ENCODE results near the gene RNF217.
"Not testable (repeated sequence)": the region's sequence is repeated elsewhere in the genome, so short reads cannot be mapped to it uniquely, and the experiment has no call there.

Gene RNF217, protein sequence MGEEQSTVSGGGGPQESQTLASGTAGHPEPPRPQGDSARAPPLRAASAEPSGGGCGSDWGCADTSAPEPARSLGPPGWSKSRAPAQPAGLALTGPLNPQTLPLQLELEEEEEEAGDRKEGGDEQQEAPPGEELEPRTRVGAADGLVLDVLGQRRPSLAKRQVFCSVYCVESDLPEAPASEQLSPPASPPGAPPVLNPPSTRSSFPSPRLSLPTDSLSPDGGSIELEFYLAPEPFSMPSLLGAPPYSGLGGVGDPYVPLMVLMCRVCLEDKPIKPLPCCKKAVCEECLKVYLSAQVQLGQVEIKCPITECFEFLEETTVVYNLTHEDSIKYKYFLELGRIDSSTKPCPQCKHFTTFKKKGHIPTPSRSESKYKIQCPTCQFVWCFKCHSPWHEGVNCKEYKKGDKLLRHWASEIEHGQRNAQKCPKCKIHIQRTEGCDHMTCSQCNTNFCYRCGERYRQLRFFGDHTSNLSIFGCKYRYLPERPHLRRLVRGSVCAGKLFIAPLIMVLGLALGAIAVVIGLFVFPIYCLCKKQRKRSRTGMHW

GRCh38 chr6:124961777-124962638, at the start of gene RNF217:
RNF217 (plus strand) TSS chr6:124962437; CDS start chr6:124962545, 108 bp downstream.
- no peak for DNase-seq (ENCODE audit: low read depth in 2 of 2, low spot score in 1 of 2)

- DNase-seq (ENCODE audit: low read depth in 2 of 2, low spot score in 1 of 2) = no peak
Observed at GRCh38 chr6:124913056-124913455, 49.2 kb upstream of the RNF217 start.

- DNase-seq (ENCODE audit: low read depth in 2 of 2, low spot score in 1 of 2) = no peak
Observed at GRCh38 chr6:124917769-124918168, 44.5 kb upstream of the RNF217 start.

- not testable (repeated sequence) for DNase-seq (ENCODE audit: low read depth in 2 of 2, low spot score in 1 of 2)
Observed at GRCh38 chr6:124919703-124920102, 42.5 kb upstream of the RNF217 start.

- no peak for DNase-seq (ENCODE audit: low read depth in 2 of 2, low spot score in 1 of 2)
Observed at GRCh38 chr6:124924333-124924759, 37.9 kb upstream of the RNF217 start.

DNA sequence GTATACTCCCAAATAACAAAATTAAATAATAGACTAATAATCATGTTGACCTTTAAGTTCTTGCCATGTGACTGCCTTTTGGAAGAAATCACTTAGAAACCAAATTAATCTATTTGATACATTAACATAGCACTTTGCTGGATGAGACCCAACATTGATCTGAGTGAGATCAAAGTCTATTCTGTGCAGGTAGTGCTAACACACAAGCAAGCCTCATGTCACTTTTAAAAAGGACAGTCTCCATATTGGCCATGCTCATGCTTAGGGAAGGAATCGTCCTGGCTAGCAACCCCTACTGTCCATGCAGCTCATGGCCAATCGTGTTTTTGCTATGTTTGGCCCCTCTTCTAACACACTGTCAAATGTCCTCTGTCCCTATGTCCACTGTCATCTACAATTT, 35.8 kb upstream of the RNF217 start:
- DNase-seq (ENCODE audit: low read depth in 2 of 2, low spot score in 1 of 2) = no peak

GRCh38 chr6:124927806-124928205, 34.4 kb upstream of the RNF217 start:
- DNase-seq (ENCODE audit: low read depth in 2 of 2, low spot score in 1 of 2) = no peak

DNA sequence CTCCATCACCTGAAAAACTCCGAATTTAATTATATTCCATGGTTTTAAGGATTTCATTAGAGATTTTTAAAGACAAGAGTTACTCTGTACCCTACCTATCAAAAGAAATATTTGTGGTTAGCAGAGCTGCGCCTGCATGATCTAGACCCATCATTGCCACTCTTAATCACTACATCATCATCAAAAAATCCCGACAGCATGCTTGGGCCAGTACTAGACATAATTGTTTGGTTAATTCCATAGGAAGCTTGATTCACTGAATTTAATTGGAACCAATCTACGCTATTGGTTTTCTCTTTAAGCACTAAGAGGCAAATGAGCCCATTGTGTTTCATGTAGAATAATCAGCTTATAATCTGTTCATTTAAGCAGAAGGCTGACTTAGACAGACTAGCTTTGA, 33.4 kb upstream of the RNF217 start:
- no peak for DNase-seq (ENCODE audit: low read depth in 2 of 2, low spot score in 1 of 2)

GRCh38 chr6:124937645-124938044, 24.6 kb upstream of the RNF217 start:
- DNase-seq (ENCODE audit: low read depth in 2 of 2, low spot score in 1 of 2) = no peak

DNA sequence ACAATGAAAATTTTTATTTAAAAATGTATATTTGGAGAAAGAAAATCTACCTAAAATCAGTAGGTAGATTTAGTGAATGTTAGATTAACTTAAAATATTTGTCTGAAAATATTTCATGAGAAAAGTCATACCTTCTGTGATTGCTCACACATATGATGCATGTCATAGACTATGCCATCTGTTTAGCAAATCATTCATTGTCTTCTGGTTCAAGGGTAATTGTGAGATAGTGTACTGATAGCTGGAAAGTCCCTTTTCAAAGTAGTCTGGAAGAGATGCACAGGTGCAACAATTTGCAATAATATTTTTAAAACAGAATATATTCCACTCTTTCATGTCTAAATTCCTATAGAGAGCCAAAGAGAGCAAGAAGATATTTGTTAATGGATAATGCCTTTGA, 21.0 kb upstream of the RNF217 start:
- DNase-seq (ENCODE audit: low read depth in 2 of 2, low spot score in 1 of 2) = no peak

DNA sequence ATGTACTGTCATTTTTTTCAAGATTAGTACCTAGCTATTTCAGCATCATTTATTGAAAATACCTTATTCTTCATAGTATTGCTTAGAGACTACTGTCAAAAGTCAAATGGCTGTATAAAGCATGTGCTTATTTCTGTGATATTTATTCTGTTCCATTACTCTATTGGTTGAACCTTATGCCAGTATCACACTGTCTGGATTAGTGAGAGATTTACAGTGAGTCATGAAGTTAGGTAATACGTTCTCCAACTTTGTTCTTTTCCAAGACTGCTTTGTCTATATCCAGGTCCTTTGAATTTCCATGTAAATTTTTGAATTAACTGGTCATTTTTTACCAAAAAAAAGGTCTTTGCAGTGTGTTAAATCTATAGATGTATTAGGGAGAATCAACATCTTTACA, 18.6 kb upstream of the RNF217 start:
- no peak for DNase-seq (ENCODE audit: low read depth in 2 of 2, low spot score in 1 of 2)

DNA sequence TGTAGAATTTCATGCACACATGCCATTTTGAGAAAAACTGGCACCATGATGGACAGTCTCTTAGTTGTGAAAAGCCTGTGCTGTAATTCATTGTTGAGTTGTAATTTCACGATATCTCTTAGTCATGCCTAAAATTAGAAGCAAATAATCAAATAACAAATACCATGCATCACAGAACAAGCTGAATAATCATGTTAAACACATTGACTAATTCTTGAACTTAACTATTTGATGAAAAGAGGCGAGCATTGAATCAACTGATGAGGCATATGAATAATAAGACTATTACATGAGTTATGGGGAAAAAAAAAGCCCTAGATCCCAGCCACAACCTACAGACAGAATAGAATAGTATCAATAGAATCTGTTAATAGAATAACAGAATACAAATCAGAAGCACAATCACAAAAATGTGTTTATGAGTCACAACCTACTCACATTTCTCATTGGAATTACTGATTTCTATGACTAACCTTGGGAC, 14.2 kb upstream of the RNF217 start:
- no peak for DNase-seq (ENCODE audit: low read depth in 2 of 2, low spot score in 1 of 2)

DNA sequence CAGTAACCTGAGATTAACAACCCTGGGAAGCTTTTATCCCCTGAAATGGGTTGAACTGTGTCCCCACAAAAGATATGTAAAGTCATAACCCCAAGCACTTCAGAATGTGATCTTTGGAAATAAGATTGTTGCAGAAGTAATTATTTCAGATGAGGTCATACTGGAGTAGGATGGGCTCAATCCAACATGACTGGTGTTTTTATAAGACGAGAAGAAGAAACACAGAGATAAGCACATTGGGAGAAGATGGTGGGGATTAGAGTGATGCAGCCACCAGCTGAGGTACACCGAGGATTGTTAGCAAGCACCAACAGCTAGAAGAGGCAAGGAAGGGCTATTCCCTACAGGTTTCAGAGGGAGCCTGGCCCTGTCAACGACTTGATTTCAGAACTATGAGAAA, 12.5 kb upstream of the RNF217 start:
- DNase-seq (ENCODE audit: low read depth in 2 of 2, low spot score in 1 of 2) = no peak

DNA sequence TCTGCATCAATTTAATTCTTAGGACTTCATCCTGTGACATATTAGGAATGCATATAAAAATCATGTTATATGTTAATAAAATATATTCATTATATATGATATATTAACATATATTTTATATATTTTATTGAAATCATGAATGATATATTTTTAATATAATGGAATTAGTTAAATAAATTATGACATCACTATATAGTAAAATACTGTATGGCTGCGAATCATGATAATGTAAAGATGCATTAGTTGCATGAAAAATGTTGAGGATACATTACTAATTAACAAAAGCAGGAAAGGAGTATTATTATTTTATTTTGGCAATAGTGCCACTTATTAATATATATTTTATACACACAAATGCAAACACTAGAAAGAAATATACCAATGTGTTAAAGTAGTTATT, 8.4 kb upstream of the RNF217 start:
- DNase-seq (ENCODE audit: low read depth in 2 of 2, low spot score in 1 of 2) = no peak

- no peak for DNase-seq (ENCODE audit: low read depth in 2 of 2, low spot score in 1 of 2)
Observed at GRCh38 chr6:124955108-124955856, 7.0 kb upstream of the RNF217 start.

- DNase-seq (ENCODE audit: low read depth in 2 of 2, low spot score in 1 of 2) = no peak
Observed at GRCh38 chr6:124956018-124956417, 6.2 kb upstream of the RNF217 start.

- DNase-seq (ENCODE audit: low read depth in 2 of 2, low spot score in 1 of 2) = no peak
Observed at GRCh38 chr6:124958149-124958548, 4.1 kb upstream of the RNF217 start.

DNA sequence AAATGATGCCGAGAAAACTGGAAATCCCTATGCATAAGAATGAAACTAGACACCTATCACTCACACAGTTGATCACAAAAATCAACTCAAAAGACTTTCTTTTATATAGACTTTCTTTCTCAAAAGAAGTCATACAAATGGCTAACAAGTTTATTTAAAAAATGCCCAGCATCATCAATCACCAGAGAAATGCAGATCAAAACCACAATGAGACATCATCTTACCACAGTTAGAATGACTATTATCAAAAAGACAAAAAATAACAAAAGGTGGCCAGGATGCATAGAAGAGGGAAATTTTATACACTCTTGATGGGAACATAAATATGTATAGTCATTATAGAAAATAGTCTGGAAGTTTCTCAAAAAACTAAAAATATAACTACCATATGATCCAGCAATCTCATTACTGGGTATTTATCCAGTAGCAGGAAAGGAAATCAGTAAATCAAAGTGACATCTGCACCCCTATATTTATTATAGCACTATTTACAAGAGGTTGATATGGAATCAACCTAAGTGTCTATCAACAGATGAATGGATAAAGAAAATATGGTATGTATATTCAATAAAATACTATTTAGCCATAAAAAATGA, 3.4 kb upstream of the RNF217 start:
- no peak for DNase-seq (ENCODE audit: low read depth in 2 of 2, low spot score in 1 of 2)

DNA sequence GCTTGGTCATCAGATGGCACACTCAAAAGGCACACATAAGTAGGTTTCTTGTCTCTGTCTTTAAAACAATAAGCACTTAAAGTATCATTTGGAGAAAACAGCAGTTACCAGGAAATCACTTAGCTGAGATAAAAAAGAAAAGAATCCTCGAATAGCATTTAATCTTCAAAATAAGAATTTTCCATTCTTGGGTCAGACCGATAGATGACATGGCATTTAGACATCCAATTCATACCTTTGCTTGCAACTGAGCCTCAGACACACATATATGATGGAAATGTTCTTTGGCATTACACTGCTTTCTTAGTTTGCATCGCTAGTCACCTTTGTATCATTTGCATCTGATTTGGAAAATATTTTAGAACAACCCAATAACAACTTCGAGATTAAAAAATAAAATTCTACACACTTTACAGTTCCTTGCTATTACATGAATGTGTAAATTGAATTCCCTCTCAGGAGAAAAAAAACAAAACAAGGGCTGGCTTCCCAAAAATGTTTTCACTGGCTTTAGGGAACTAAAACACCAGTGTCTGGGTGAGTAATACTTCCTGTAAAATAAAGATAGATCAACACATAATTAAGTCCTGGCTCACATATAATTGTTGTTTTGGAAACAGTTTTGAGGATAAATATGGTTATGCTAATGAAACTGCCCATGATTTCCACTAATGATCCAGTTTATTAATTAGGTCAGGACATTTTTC, 1.3 kb upstream of the RNF217 start:
- DNase-seq (ENCODE audit: low read depth in 2 of 2, low spot score in 1 of 2) = no peak

GRCh38 chr6:124961464-124961776, 817 bp upstream of the RNF217 start:
- DNase-seq (ENCODE audit: low read depth in 2 of 2, low spot score in 1 of 2) = no peak
